HepG2 (cell line): ENCODE measurements around the gene UAP1L1. TPM values are rescaled to one million over a fixed set of nuclear protein-coding genes. Genes with fewer than 3 reads are reported as not detected.

Experiments
- ATAC-seq: fragments of 200-7000 bp; cut with Tn5 transposase; 3 replicates; pipeline ENCODE4 v1.9.1; 2020; ENCODE audit warnings: mild to moderate bottlenecking, moderate library complexity
- BruUV-seq: library from RNA; stranded (reverse); fragments of 400-500 nt; replicated peaks from 2 replicates; lab custom pipeline; 2021; lab: Mats Ljungman, UMichigan
- CTCF ChIA-PET: fragments of 300-600 bp; formaldehyde crosslinking; extraction: SDS; loops from one replicate; lab custom pipeline; 2021; ENCODE audit warnings: low total read pairs, inconsistent platforms, low intra/inter-chr PET ratio; lab: Yijun Ruan, JAX
- POLR2A ChIA-PET: fragments of 350-600 bp; sonication (Branson Sonifier 250); formaldehyde crosslinking; loops from one replicate; lab custom pipeline; 2020; ENCODE audit warnings: antibody characterized with exemption, inconsistent platforms; lab: Yijun Ruan, JAX
- DNase-seq: peaks from one replicate; pipeline ENCODE4 v3.0.0-alpha.2; 2015; ENCODE audit warnings: low spot score
- FAIRE-seq: peaks from 3 replicates; lab custom pipeline; 2011; peaks lifted over from hg19 to GRCh38; lab: Jason Lieb, UNC
- H2AFZ ChIP-seq: one replicate; pipeline ENCODE4 v1.6.1; 2011; ENCODE audit warnings: low read length, inconsistent platforms
- H3K27ac ChIP-seq: fragments of 300-600 bp; 3 replicates; pipeline ENCODE4 v1.8.0; 2011; ENCODE audit warnings: mixed run types, mild to moderate bottlenecking, mixed read lengths, low read length, inconsistent platforms; ENCODE audit not compliant: insufficient read depth; ENCODE audit errors: extremely low read length
- H3K27me3 ChIP-seq, 2 experiments: fragments of 200-600 bp in 1 of 2; 2 replicates in 1 of 2; 3 replicates in 1 of 2; pipeline versions ENCODE4 v1.6.0 to v1.8.0; 2011; ENCODE audit warnings: low read length in 2 of 2, mild to moderate bottlenecking in 2 of 2, moderate library complexity in 2 of 2, inconsistent platforms in 1 of 2; ENCODE audit not compliant: insufficient read depth in 2 of 2, control insufficient read depth in 1 of 2
- H3K36me3 ChIP-seq, 2 experiments: fragments of 200-600 bp in 1 of 2; replicated peaks in 1 of 2; 2 replicates in 1 of 2; 3 replicates in 1 of 2; pipeline versions ENCODE4 v1.5.1 to v1.8.0; 2011; ENCODE audit warnings: low read length in 2 of 2, inconsistent platforms in 1 of 2; ENCODE audit not compliant: insufficient read depth in 2 of 2, control insufficient read depth in 1 of 2
- H3K4me1 ChIP-seq: 2 replicates; pipeline ENCODE4 v1.5.1; 2012; ENCODE audit warnings: low read length, inconsistent platforms; ENCODE audit not compliant: insufficient read depth
- H3K4me2 ChIP-seq: 2 replicates; pipeline ENCODE4 v1.6.0; 2011; ENCODE audit warnings: low read depth, low read length, inconsistent platforms
- H3K4me3 ChIP-seq, 3 experiments: fragments of 200-600 bp in 1 of 3; sonication (generic), shearing (Covaris generic) in 1 of 3; replicated peaks in 1 of 3; 2 replicates each; pipeline ENCODE4 v1.5.1; 2011 to 2016; ENCODE audit warnings: low read length in 3 of 3, inconsistent platforms in 2 of 3, low read depth in 2 of 3, mild to moderate bottlenecking in 2 of 3, control low read depth in 1 of 3, mixed read lengths in 1 of 3; ENCODE audit not compliant: insufficient read depth in 1 of 3
- H3K79me2 ChIP-seq: one replicate; pipeline ENCODE4 v1.6.1; 2011; ENCODE audit warnings: low read length, inconsistent platforms; ENCODE audit not compliant: insufficient read depth
- H3K9ac ChIP-seq: 2 replicates; pipeline ENCODE4 v1.6.0; 2011; ENCODE audit warnings: mild to moderate bottlenecking, low read depth, low read length, inconsistent platforms; ENCODE audit not compliant: insufficient read depth
- H3K9me3 ChIP-seq: 2 replicates; pipeline ENCODE4 v1.5.1; 2012; ENCODE audit warnings: mild to moderate bottlenecking, low read length
- H4K20me1 ChIP-seq: 2 replicates; pipeline ENCODE4 v1.6.0; 2011; ENCODE audit warnings: inconsistent platforms, mild to moderate bottlenecking, low read length, moderate library complexity; ENCODE audit not compliant: insufficient read depth
- CHCHD3 ChIP-seq: sonication (generic); formaldehyde crosslinking; IDR thresholded peaks from 2 replicates; pipeline ENCODE4 v1.8.0; 2022; ENCODE audit warnings: mild to moderate bottlenecking, missing genetic modification reagents, moderate library complexity
- HIVEP1 ChIP-seq: sonication (generic); formaldehyde crosslinking; IDR thresholded peaks from 2 replicates; pipeline ENCODE4 v1.4.0; 2020; ENCODE audit warnings: mild to moderate bottlenecking, missing genetic modification reagents
- MBNL3 ChIP-seq: fragments of 250-450 bp; sonication (Bioruptor Pico); conservative IDR thresholded peaks from 2 replicates; pipeline ENCODE4 v1.8.0; 2022; ENCODE audit warnings: mild to moderate bottlenecking, inconsistent platforms
- PCBP1 ChIP-seq: fragments of 200-400 bp; formaldehyde crosslinking; IDR thresholded peaks from 2 replicates; pipeline ENCODE4 v1.6.1; 2017; ENCODE audit warnings: mild to moderate bottlenecking, low read depth, low read length, borderline replicate concordance
- POGZ ChIP-seq: sonication (generic); formaldehyde crosslinking; IDR thresholded peaks from 2 replicates; pipeline ENCODE4 v1.4.0; 2020; ENCODE audit warnings: mild to moderate bottlenecking, missing genetic modification reagents
- POLR2AphosphoS2 ChIP-seq: IDR thresholded peaks from 2 replicates; pipeline ENCODE4 v1.6.1; 2011; ENCODE audit warnings: low read depth, low read length, improper control_type of control experiment
- PPARG ChIP-seq: conservative IDR thresholded peaks from 2 replicates; pipeline ENCODE4 v1.6.1; 2016; ENCODE audit warnings: missing biosample characterization, missing genetic modification reagents
- RNF2 ChIP-seq: fragments of 450-650 bp; conservative IDR thresholded peaks from 2 replicates; pipeline ENCODE4 v1.6.1; 2016; ENCODE audit warnings: low read depth
- SMYD3 ChIP-seq: sonication (generic); formaldehyde crosslinking; IDR thresholded peaks from 2 replicates; pipeline ENCODE4 v1.8.1; 2023; ENCODE audit warnings: mild to moderate bottlenecking, missing genetic modification reagents
- SP1 ChIP-seq, 2 experiments: fragments of 450-650 bp in 1 of 2; sonication (generic) in 1 of 2; formaldehyde crosslinking in 1 of 2; IDR thresholded peaks; 2 replicates each; pipeline versions ENCODE4 v1.4.0 to v1.6.1; 2016 to 2020; ENCODE audit warnings: missing genetic modification reagents in 1 of 2
- SRSF1 ChIP-seq: fragments of 200-400 bp; formaldehyde crosslinking; optimal IDR thresholded peaks from 2 replicates; pipeline ENCODE3; 2017; ENCODE audit warnings: mild to moderate bottlenecking, low read depth, low read length, moderate library complexity
- ZFP36L2 ChIP-seq: sonication (generic); formaldehyde crosslinking; IDR thresholded peaks from 2 replicates; pipeline ENCODE4 v1.4.0; 2020; ENCODE audit warnings: missing genetic modification reagents
- ZKSCAN5 ChIP-seq: sonication (generic); formaldehyde crosslinking; IDR thresholded peaks from 2 replicates; pipeline ENCODE4 v1.5.1; 2020; ENCODE audit warnings: mild to moderate bottlenecking, missing genetic modification reagents
- ZMAT3 ChIP-seq: sonication (generic); formaldehyde crosslinking; conservative IDR thresholded peaks from 2 replicates; pipeline ENCODE4 v1.7.0; 2021; ENCODE audit warnings: missing genetic modification reagents
- ZNF207 ChIP-seq: fragments of 450-650 bp; IDR thresholded peaks from 2 replicates; pipeline ENCODE4 v1.6.1; 2016; ENCODE audit warnings: antibody characterized with exemption, borderline replicate concordance
- ZNF24 ChIP-seq: fragments of 450-650 bp; IDR thresholded peaks from 2 replicates; pipeline ENCODE4 v1.6.1; 2017; ENCODE audit warnings: antibody characterized with exemption, mild to moderate bottlenecking
- ZNF337 ChIP-seq: sonication (generic); formaldehyde crosslinking; IDR thresholded peaks from 2 replicates; pipeline ENCODE4 v1.5.1; 2020; ENCODE audit warnings: missing genetic modification reagents, low read depth, mild to moderate bottlenecking, borderline replicate concordance
- ZNF644 ChIP-seq: IDR thresholded peaks from 2 replicates; pipeline ENCODE4 v1.6.1; 2016; ENCODE audit warnings: low read depth
- ZNF737 ChIP-seq: sonication (generic); formaldehyde crosslinking; IDR thresholded peaks from 2 replicates; pipeline ENCODE4 v1.5.0; 2020; ENCODE audit warnings: missing genetic modification reagents, mild to moderate bottlenecking, borderline replicate concordance
- WGBS: methylation state at CpG from one replicate; pipeline ENCODE4 v1.1.6; 2017; ENCODE audit warnings: low lambda C conversion rate; 5-methylcytosine and 5-hydroxymethylcytosine counted together
- in situ Hi-C: cut with HindIII; loops from 2 replicates; pipeline ENCODE4 v1.10.0; 2017; ENCODE audit warnings: low pct_unique_long_range_greater_than_20kb; ENCODE audit not compliant: extremely low pct_ligation_motif_present
- intact Hi-C: fragments of 100-400 bp; cut with micrococcal nuclease; formaldehyde crosslinking; loops from one replicate; pipeline ENCODE4 v1.10.0; 2022; ENCODE audit not compliant: unreplicated experiment
- polyA plus RNA-seq, 8 experiments: library from polyadenylated mRNA; depleted of rRNA in 3 of 8; stranded (reverse) in 7 of 8; unstranded in 1 of 8; fragments of >200 nt; fragmentation: Illumina TruSeq in 4 of 8; extraction: Trizol in 4 of 8; gene quantifications; 2 replicates each; pipeline versions ENCODE4 v1.2.1 to v1.2.3, GENCODE V29; 2011 to 2016; ENCODE audit warnings: low read depth in 4 of 8, missing spikeins in 1 of 8, mixed read lengths in 1 of 8; ENCODE audit not compliant: insufficient read depth in 1 of 8
- total RNA-seq, 5 experiments: library from RNA; depleted of rRNA; stranded (reverse); fragments of >200 nt; fragmentation: Illumina TruSeq; extraction: Trizol; gene quantifications; 2 replicates each; pipeline ENCODE4 v1.2.3, GENCODE V29; 2016; ENCODE audit warnings: low read depth in 1 of 5
- TF ChIP-seq, protein P1 (sequence below): IDR thresholded peaks from 2 replicates; pipeline ENCODE4 v1.6.1; 2016; ENCODE audit warnings: missing compliant biosample characterization, missing genetic modification reagents, borderline replicate concordance
- TF ChIP-seq, protein P2 (sequence below): sonication (generic); formaldehyde crosslinking; IDR thresholded peaks from 2 replicates; pipeline ENCODE4 v1.4.0; 2020; ENCODE audit warnings: missing genetic modification reagents

UAP1L1 gene
- total and polyA plus RNA-seq, 2 of the 13 experiments (the other 11 are each of a cell fraction or from before 2014, with no cell fraction given): 5.4 to 6.4 TPM

DNA sequence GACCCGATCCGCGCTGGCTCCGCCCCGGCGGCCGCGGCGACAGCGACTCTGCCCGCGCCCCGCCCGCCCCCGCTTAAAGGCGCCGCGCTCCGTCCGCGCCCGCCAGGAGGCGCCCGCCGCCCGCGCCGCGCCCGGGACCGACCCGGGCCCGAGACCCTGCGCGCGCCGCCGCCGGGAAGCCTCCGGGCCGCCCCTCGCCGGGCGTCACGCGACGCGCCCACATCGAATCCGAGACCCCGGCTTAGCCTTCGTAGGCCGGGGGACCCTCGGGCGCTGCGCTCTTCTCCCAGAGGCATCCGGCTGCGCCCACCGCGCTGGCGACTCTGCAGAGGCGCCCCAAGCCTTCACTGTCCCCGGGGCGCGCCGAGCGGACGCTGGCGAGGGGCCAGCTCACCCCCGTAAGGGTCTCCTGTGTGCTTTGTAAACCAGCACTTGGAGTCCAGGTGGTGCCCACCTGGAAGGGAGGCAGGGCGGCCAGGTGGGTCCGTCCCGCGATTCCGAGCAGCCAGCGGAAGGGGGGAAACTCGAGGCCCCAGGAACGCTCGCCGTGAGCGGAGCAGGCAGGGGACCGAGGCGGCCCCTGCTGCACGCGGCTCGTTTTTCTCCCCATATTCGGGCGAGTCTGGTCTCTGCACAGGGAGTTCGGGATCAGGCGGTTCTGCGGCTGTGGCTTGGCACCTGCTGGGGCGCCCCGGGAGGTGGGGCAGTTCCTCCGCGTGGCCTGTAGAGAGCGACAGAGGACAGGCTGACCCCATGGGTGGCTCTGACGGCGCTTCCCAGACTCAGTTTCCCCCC is 48.9 kb upstream of the UAP1L1 start:
- POLR2A ChIA-PET: interaction anchor here (1.0 to 1.6 kb wide), 6 partner anchors 27 to 79 kb away, joined by 3 to 6 read pairs (median 4); partner anchors contain the start of genes CLIC3 and SAPCD2
- TF ChIP-seq POGZ (CRISPR knock-in tag): no peak
- TF ChIP-seq PCBP1: no peak
- no peak for TF ChIP-seq POLR2AphosphoS2
- no peak for TF ChIP-seq ZFP36L2 (CRISPR knock-in tag)
- TF ChIP-seq CHCHD3 (CRISPR knock-in tag): no peak
- TF ChIP-seq ZNF24: no peak
- no peak for TF ChIP-seq HIVEP1
- no peak for TF ChIP-seq SMYD3
- TF ChIP-seq RNF2: no peak
- no peak for TF ChIP-seq PPARG (CRISPR knock-in tag)
- TF ChIP-seq ZNF337: no peak
- TF ChIP-seq, protein P1, sequence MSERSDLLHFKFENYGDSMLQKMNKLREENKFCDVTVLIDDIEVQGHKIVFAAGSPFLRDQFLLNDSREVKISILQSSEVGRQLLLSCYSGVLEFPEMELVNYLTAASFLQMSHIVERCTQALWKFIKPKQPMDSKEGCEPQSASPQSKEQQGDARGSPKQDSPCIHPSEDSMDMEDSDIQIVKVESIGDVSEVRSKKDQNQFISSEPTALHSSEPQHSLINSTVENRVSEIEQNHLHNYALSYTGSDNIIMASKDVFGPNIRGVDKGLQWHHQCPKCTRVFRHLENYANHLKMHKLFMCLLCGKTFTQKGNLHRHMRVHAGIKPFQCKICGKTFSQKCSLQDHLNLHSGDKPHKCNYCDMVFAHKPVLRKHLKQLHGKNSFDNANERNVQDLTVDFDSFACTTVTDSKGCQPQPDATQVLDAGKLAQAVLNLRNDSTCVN: no peak
- TF ChIP-seq, protein P2, sequence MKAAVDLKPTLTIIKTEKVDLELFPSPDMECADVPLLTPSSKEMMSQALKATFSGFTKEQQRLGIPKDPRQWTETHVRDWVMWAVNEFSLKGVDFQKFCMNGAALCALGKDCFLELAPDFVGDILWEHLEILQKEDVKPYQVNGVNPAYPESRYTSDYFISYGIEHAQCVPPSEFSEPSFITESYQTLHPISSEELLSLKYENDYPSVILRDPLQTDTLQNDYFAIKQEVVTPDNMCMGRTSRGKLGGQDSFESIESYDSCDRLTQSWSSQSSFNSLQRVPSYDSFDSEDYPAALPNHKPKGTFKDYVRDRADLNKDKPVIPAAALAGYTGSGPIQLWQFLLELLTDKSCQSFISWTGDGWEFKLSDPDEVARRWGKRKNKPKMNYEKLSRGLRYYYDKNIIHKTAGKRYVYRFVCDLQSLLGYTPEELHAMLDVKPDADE: no peak
- TF ChIP-seq SRSF1: no peak
- no peak for TF ChIP-seq ZNF644 (CRISPR knock-in tag)
- no peak for TF ChIP-seq SP1 (IDR thresholded peaks at IDR 0.05)
- TF ChIP-seq SP1 (CRISPR knock-in tag; IDR thresholded peaks at IDR 0.05): no peak
- no peak for TF ChIP-seq ZNF737 (CRISPR knock-in tag)
- no peak for TF ChIP-seq MBNL3
- TF ChIP-seq ZMAT3: no peak
- TF ChIP-seq ZKSCAN5: no peak
- no peak for TF ChIP-seq ZNF207

More for the DNA sequence above, 48.9 kb upstream of the UAP1L1 start:
- H3K4me1 ChIP-seq: peaks cover 85% of the 10 kb centered on the region
- no peaks in the 10 kb centered on the region for H4K20me1 ChIP-seq
- WGBS: 0% methylated on average over 4 of the region's 98 CpGs
- peak overlapping the region; percentile 57; the same call in 1 of the 2 replicates for H3K9ac ChIP-seq
- BruUV-seq: no TSS peak
- H3K4me2 ChIP-seq: peak overlapping the region; percentile 95
- no peak for DNase-seq
- in situ Hi-C loops: no loop called here
- CTCF ChIA-PET: interaction anchor here (1.1 to 1.4 kb wide), 3 partner anchors 27 to 80 kb away, joined by 3 to 4 read pairs (median 4); no protein-coding TSS in a partner anchor
- H3K27ac ChIP-seq: no peak overlapping the region
- FAIRE-seq: no peak
- no peaks in the 10 kb centered on the region for H3K9me3 ChIP-seq
- no peaks in the 10 kb centered on the region for H3K36me3 ChIP-seq
- H2AFZ ChIP-seq: no peak overlapping the region
- intact Hi-C loops: no loop called here
- H3K79me2 ChIP-seq: no peaks in the 10 kb centered on the region
- peak overlapping the region; percentile 35 to 78 (median 46) for H3K4me3 ChIP-seq
- ATAC-seq: peak; percentile 47
- H3K27me3 ChIP-seq: peaks cover 0 to 19% of the 10 kb centered on the region in 2 experiments; a peak in 2 of 5 replicates
